Measurements from ENCODE around the gene CDC37.

GRCh38 chr19:10424011-10424637, 20.8 kb upstream of the CDC37 start:
- TF ChIP-seq, protein P1, sequence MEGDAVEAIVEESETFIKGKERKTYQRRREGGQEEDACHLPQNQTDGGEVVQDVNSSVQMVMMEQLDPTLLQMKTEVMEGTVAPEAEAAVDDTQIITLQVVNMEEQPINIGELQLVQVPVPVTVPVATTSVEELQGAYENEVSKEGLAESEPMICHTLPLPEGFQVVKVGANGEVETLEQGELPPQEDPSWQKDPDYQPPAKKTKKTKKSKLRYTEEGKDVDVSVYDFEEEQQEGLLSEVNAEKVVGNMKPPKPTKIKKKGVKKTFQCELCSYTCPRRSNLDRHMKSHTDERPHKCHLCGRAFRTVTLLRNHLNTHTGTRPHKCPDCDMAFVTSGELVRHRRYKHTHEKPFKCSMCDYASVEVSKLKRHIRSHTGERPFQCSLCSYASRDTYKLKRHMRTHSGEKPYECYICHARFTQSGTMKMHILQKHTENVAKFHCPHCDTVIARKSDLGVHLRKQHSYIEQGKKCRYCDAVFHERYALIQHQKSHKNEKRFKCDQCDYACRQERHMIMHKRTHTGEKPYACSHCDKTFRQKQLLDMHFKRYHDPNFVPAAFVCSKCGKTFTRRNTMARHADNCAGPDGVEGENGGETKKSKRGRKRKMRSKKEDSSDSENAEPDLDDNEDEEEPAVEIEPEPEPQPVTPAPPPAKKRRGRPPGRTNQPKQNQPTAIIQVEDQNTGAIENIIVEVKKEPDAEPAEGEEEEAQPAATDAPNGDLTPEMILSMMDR (conservative IDR thresholded peaks at IDR 0.05; ENCODE audit: low read length) = peak; percentile 92
- TF ChIP-seq EZH2phosphoT487 (IDR thresholded peaks at IDR 0.05; ENCODE audit: borderline replicate concordance, low read depth, low read length) = no peak
